ENCODE measurements around the gene RAB44.

DNA sequence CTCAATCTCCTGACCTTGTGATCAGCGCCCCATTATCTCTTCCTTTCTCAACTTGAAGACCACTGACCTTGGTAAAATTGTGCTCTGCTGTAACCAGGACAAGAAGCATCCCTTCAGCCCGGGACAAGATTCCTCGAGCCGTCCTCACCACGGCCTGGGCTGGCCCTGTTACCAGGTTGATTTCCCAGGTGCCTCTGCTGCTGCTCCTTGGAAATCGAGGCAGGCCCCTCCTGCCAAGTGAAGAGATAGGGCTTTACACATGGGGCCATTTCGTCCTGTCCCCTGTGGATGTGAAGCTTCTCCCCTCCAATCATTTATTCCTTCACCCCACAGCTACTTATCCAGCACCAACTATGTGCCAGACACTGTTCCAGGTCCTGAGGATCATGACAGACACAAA is 21.5 kb downstream of the RAB44 start:
- no peak for TF ChIP-seq YY1 (IDR thresholded peaks at IDR 0.05; ENCODE audit: insufficient read depth, insufficient read length)
- TF ChIP-seq ZNF274 (IDR thresholded peaks at IDR 0.05; ENCODE audit: low read depth, low read length) = no peak
